Naive B cell (primary cell): ENCODE measurements around the gene HMX2. TPM values are rescaled to one million over a fixed set of nuclear protein-coding genes. Genes with fewer than 3 reads are reported as not detected.

Source experiments
- ATAC-seq, 2 donors: fragments of 150-1000 bp; cut with Tn5 transposase; 2 replicates each; pipeline ENCODE4 v1.10.0; 2021; ENCODE audit warnings: low read depth in 2 of 2, mild to moderate bottlenecking in 2 of 2, moderate library complexity in 2 of 2
- DNase-seq: peaks from one replicate; pipeline ENCODE4 v3.0.0; 2022
- H3K27ac Mint-ChIP-seq, 6 donors: one replicate each; pipeline ENCODE4 v1.8.0; 2020 to 2022; ENCODE audit warnings: mild to moderate bottlenecking in 6 of 6, mixed read lengths in 6 of 6, moderate library complexity in 5 of 6, inconsistent platforms in 2 of 6
- H3K27me3 Mint-ChIP-seq, 3 donors: one replicate each; pipeline ENCODE4 v1.8.0; 2021 to 2022; ENCODE audit warnings: mixed read lengths in 3 of 3, mild to moderate bottlenecking in 1 of 3
- H3K36me3 Mint-ChIP-seq, 2 donors: one replicate each; pipeline ENCODE4 v1.8.0; 2020 to 2022; ENCODE audit warnings: mixed read lengths in 2 of 2, inconsistent platforms in 1 of 2, mild to moderate bottlenecking in 1 of 2
- H3K4me1 Mint-ChIP-seq, 3 donors: one replicate each; pipeline ENCODE4 v1.8.0; 2020 to 2022; ENCODE audit warnings: mixed read lengths in 3 of 3, inconsistent platforms in 1 of 3, mild to moderate bottlenecking in 1 of 3, moderate library complexity in 1 of 3
- H3K4me3 Mint-ChIP-seq, 8 donors: one replicate each; pipeline ENCODE4 v1.8.0; 2020 to 2022; ENCODE audit warnings: mild to moderate bottlenecking in 8 of 8, mixed read lengths in 8 of 8, moderate library complexity in 8 of 8, inconsistent platforms in 2 of 8
- H3K9me3 Mint-ChIP-seq, 7 donors: one replicate each; pipeline ENCODE4 v1.8.0; 2020 to 2022; ENCODE audit warnings: mixed read lengths in 7 of 7, mild to moderate bottlenecking in 5 of 7, inconsistent platforms in 2 of 7, moderate library complexity in 1 of 7
- polyA plus RNA-seq, 6 donors: library from polyadenylated mRNA; unstranded; fragments of 300-500 nt; fragmentation: Illumina TruSeq; gene quantifications; one replicate each; pipeline ENCODE4 v1.2.3, GENCODE V29; 2021; ENCODE audit warnings: low read depth in 6 of 6

Gene HMX2
- polyA plus RNA-seq, 6 donors from 2014 or later, result not detected

GRCh38 chr10:123149568-123150270 lies 1.8 kb downstream of the HMX2 start:
- H3K27ac Mint-ChIP-seq, result peak overlapping the region in 4 of 6 donors; percentile 16 to 89 (median 74)
- peak overlapping the region; percentile 69 to 90 (median 82) for H3K4me3 Mint-ChIP-seq
- H3K36me3 Mint-ChIP-seq, result peaks cover 0 to 7% of the 10 kb centered on the region in 2 donors
- peaks cover 0 to 23% (median 5%) of the 10 kb centered on the region in 7 donors for H3K9me3 Mint-ChIP-seq
- no peak for ATAC-seq
- no peak for DNase-seq
- H3K4me1 Mint-ChIP-seq, result peaks cover 39 to 56% (median 43%) of the 10 kb centered on the region in 3 donors
- H3K27me3 Mint-ChIP-seq, result peaks cover 39 to 62% (median 53%) of the 10 kb centered on the region in 3 donors

GRCh38 chr10:123150271-123150985 lies 2.5 kb downstream of the HMX2 start:
- DNase-seq, result no peak
- H3K27ac Mint-ChIP-seq, result peak overlapping the region in 3 of 6 donors; percentile 16 to 85 (median 74)
- H3K9me3 Mint-ChIP-seq, result peaks cover 0 to 16% (median 5%) of the 10 kb centered on the region in 7 donors
- peaks cover 0 to 7% of the 10 kb centered on the region in 2 donors for H3K36me3 Mint-ChIP-seq
- peaks cover 35 to 55% (median 38%) of the 10 kb centered on the region in 3 donors for H3K4me1 Mint-ChIP-seq
- peaks cover 32 to 55% (median 46%) of the 10 kb centered on the region in 3 donors for H3K27me3 Mint-ChIP-seq
- H3K4me3 Mint-ChIP-seq, result peak overlapping the region; percentile 69 to 90 (median 80)
- ATAC-seq, result no peak

DNA sequence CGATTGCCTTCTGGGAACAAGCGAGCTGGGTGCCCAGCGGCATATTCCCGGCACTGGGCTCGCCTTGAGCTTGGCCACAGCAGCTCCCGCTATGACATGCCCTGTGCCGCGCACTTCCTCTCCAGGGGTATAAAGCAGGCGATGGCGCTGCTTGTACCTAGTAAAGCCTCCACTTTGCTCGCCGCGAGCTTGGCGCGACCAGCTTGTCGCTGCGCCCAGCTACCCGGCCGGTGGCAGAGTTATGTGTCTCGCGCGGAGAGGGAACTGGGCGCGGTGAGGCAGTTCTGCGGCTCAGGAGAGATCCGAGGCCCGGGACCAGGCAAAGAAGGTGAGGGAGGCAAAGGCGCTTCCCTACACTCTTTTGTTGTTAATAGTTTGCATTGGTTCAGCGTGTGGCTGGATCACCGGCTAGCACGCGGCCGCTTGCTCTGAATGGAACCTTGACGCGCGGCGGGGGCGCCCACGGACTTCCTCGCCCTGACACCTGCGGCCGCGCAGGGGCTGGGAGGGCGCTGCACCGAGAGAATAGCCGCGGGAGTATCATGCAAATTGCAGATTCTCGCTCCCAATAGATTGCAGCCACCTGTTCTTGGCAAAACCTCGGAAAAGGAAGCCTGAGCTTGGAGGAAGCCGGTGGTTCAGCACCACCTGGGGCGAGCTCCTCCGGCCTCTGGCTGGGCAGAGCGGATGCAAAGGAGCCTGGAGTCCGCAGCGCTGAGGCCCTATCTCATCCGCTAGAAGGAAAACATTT lies 3.2 kb downstream of the HMX2 start:
- no peak for ATAC-seq
- DNase-seq, result no peak
- H3K9me3 Mint-ChIP-seq, result peaks cover 0 to 12% (median 5%) of the 10 kb centered on the region in 7 donors
- H3K27me3 Mint-ChIP-seq, result peaks cover 26 to 49% (median 41%) of the 10 kb centered on the region in 3 donors
- peak overlapping the region; percentile 59 to 85 (median 74) for H3K4me3 Mint-ChIP-seq
- peaks cover 2 to 11% of the 10 kb centered on the region in 2 donors for H3K36me3 Mint-ChIP-seq
- H3K27ac Mint-ChIP-seq, result peak overlapping the region in 3 of 6 donors; percentile 49 to 85 (median 69)
- peaks cover 37 to 56% (median 38%) of the 10 kb centered on the region in 3 donors for H3K4me1 Mint-ChIP-seq

DNA sequence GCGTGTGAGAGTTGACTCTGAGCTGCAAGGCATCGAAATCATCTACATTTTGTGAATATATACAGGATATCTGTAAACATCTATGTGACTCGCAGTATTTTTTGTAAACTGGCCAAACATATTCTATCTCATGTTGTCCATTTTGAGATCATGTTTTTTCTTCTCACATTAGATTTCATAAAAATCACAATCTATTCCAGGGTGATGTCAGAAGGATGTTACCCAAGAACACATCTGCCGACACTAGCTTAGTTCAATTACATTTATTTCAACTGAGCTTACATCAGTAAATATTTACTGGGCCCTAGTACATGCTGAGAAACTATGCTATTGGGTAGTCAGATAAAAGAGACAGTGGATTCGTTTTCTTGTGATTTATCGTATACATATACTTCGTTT lies 3.8 kb downstream of the HMX2 start:
- Mint-ChIP-seq H3K27me3 (peaks cover 24 to 46% (median 39%) of the 10 kb centered on the region in 3 donors), H3K36me3 (peaks cover 5 to 15% of the 10 kb centered on the region in 2 donors), H3K9me3 (peaks cover 0 to 12% (median 5%) of the 10 kb centered on the region in 7 donors), H3K27ac (peak overlapping the region in 3 of 6 donors; percentile 49 to 85 (median 69)), H3K4me3 (peak overlapping the region in 7 of 8 donors; percentile 52 to 85 (median 68)), H3K4me1 (peaks cover 38 to 57% (median 43%) of the 10 kb centered on the region in 3 donors)
- ATAC-seq (no peak), DNase-seq (no peak)

GRCh38 chr10:123153486-123154091 lies 5.7 kb downstream of the HMX2 start:
- H3K36me3 Mint-ChIP-seq, result peaks cover 23 to 27% of the 10 kb centered on the region in 2 donors
- H3K27ac Mint-ChIP-seq, result peak overlapping the region in 5 of 6 donors; percentile 96 to 99 (median 97)
- H3K9me3 Mint-ChIP-seq, result peaks cover 0 to 7% (median 3%) of the 10 kb centered on the region in 7 donors
- peak overlapping the region; percentile 91 to 100 (median 100) for H3K4me3 Mint-ChIP-seq
- H3K27me3 Mint-ChIP-seq, result peaks cover 15 to 37% (median 33%) of the 10 kb centered on the region in 3 donors
- DNase-seq, result no peak
- H3K4me1 Mint-ChIP-seq, result peaks cover 45 to 68% (median 61%) of the 10 kb centered on the region in 3 donors
- ATAC-seq, result no peak

GRCh38 chr10:123154092-123154710 lies 6.3 kb downstream of the HMX2 start, which contains the start of gene BUB3:
TSS of gene BUB3 (plus strand) at chr10:123154402. CDS start at chr10:123154918, 516 bp downstream.
- Mint-ChIP-seq H3K9me3 (peaks cover 0 to 3% (median 0%) of the 10 kb centered on the region in 7 donors), H3K27ac (peak within 1 kb of the TSS; percentile 96 to 99 (median 98))

GRCh38 chr10:123154711-123155505 lies 7.0 kb downstream of the HMX2 start:
- DNase-seq, result no peak
- H3K9me3 Mint-ChIP-seq, result peaks cover 0 to 3% (median 0%) of the 10 kb centered on the region in 7 donors
- peaks cover 24 to 27% of the 10 kb centered on the region in 2 donors for H3K36me3 Mint-ChIP-seq
- H3K27ac Mint-ChIP-seq, result peak overlapping the region; percentile 67 to 99 (median 92)
- peaks cover 5 to 27% (median 24%) of the 10 kb centered on the region in 3 donors for H3K27me3 Mint-ChIP-seq
- peak; percentile 25 to 29 for ATAC-seq
- H3K4me1 Mint-ChIP-seq, result peaks cover 38 to 61% (median 53%) of the 10 kb centered on the region in 3 donors
- peak overlapping the region; percentile 91 to 100 (median 100) for H3K4me3 Mint-ChIP-seq

More at GRCh38 chr10:123154092-123154710, 6.3 kb downstream of the HMX2 start, which contains the start of gene BUB3:
- Mint-ChIP-seq H3K27me3 (peaks cover 9 to 31% (median 28%) of the 10 kb centered on the region in 3 donors), H3K4me1 (peaks cover 40 to 64% (median 57%) of the 10 kb centered on the region in 3 donors), H3K4me3 (peak within 1 kb of the TSS; percentile 91 to 100 (median 100)), H3K36me3 (peaks cover 24 to 27% of the 10 kb centered on the region in 2 donors)
- ATAC-seq (peak; percentile 90 to 92), DNase-seq (peak; percentile 95)

DNA sequence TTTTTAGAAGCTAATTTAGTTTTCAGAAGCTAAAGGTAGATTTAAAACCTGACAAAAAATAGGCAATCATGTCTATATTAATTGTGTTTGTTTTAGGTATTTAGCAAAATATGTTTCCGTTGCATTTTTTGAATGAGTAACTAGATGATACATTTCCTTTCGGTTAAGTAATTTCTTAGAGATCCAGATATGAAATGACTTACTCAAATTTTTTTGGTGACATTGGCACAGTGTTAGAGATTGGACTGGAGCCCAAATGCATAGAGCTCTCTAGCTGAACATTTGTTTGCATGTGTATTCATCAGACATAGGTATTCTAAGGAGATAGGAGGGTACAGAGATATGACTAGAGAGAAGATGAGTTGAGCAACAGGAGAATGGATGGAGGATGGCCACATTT lies 8.1 kb downstream of the HMX2 start:
- Mint-ChIP-seq H3K9me3 (no peaks in the 10 kb centered on the region), H3K36me3 (peaks cover 24 to 27% of the 10 kb centered on the region in 2 donors), H3K27ac (no peak overlapping the region), H3K4me3 (peak overlapping the region in 4 of 8 donors; percentile 17 to 100 (median 70)), H3K27me3 (peaks cover 5 to 19% (median 17%) of the 10 kb centered on the region in 3 donors), H3K4me1 (peaks cover 38 to 58% (median 56%) of the 10 kb centered on the region in 3 donors)
- DNase-seq (no peak), ATAC-seq (no peak)

GRCh38 chr10:123157210-123157609 lies 9.3 kb downstream of the HMX2 start:
- Mint-ChIP-seq H3K9me3 (no peaks in the 10 kb centered on the region), H3K4me1 (peaks cover 38 to 51% (median 51%) of the 10 kb centered on the region in 3 donors), H3K36me3 (peaks cover 27 to 32% of the 10 kb centered on the region in 2 donors), H3K27me3 (peaks cover 5 to 9% (median 7%) of the 10 kb centered on the region in 3 donors), H3K4me3 (peak overlapping the region in 1 of 8 donors; percentile 91), H3K27ac (peak overlapping the region in 2 of 6 donors; percentile 17 to 70)
- DNase-seq (no peak), ATAC-seq (no peak)

GRCh38 chr10:123158682-123159081 lies 10.7 kb downstream of the HMX2 start:
- Mint-ChIP-seq H3K9me3 (no peaks in the 10 kb centered on the region), H3K27me3 (no peaks in the 10 kb centered on the region), H3K27ac (no peak overlapping the region), H3K4me3 (peak overlapping the region in 1 of 8 donors; percentile 43), H3K4me1 (peaks cover 34 to 46% (median 46%) of the 10 kb centered on the region in 3 donors), H3K36me3 (peaks cover 27 to 32% of the 10 kb centered on the region in 2 donors)
- DNase-seq, result no peak
- ATAC-seq, result no peak

- Mint-ChIP-seq H3K9me3 (no peaks in the 10 kb centered on the region), H3K36me3 (peaks cover 20 to 36% of the 10 kb centered on the region in 2 donors), H3K27me3 (no peaks in the 10 kb centered on the region), H3K27ac (no peak overlapping the region), H3K4me3 (peak overlapping the region in 1 of 8 donors; percentile 5), H3K4me1 (peaks cover 20 to 38% (median 35%) of the 10 kb centered on the region in 3 donors)
- ATAC-seq, result no peak
- no peak for DNase-seq
Measured at GRCh38 chr10:123160311-123160980, 12.5 kb downstream of the HMX2 start.
